Erythroblast (primary cell): ENCODE measurements around the gene IARS2.

ENCODE experiments used
- GATA1 ChIP-seq: IDR thresholded peaks from 2 replicates; pipeline ENCODE4 v1.6.1; 2011; ENCODE audit warnings: low read depth, mild to moderate bottlenecking, control low read depth, low read length, moderate library complexity
- POLR2A ChIP-seq: IDR thresholded peaks from 2 replicates; pipeline ENCODE4 v1.6.1; 2011; ENCODE audit warnings: mild to moderate bottlenecking, low read length

DNA sequence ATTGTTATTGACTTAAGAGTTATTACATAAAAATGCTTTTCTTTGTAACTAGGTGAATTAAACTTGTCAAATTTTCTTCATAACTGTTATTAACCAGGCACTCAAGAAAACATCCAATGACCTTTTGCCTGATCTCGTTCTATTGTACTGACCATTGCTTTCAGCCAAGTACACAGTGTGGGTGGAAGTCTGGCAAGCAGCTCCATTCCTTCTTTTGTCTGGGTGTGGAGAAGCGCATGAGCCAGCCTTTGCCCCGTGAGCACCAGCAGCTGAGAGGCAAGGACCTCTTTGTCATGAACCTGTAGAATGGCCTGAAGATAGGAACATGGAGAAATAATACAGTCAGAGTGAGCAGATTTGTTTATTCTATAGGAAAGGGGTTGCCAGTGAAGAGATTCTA lies 57.5 kb downstream of the IARS2 start:
- TF ChIP-seq POLR2A = no peak
- TF ChIP-seq GATA1 = no peak
